NT2/D1 (cell line): ENCODE measurements around the gene TAMALIN.
"Not testable (repeated sequence)": the region's sequence is repeated elsewhere in the genome, so short reads cannot be mapped to it uniquely, and the experiment has no call there.

Experiments used
- YY1 ChIP-seq: IDR thresholded peaks from 2 replicates; pipeline ENCODE4 v1.6.1; 2011; ENCODE audit not compliant: insufficient read length, insufficient read depth
- ZNF274 ChIP-seq: IDR thresholded peaks from 2 replicates; pipeline ENCODE4 v1.6.1; 2011; ENCODE audit warnings: mild to moderate bottlenecking, low read depth, low read length

DNA sequence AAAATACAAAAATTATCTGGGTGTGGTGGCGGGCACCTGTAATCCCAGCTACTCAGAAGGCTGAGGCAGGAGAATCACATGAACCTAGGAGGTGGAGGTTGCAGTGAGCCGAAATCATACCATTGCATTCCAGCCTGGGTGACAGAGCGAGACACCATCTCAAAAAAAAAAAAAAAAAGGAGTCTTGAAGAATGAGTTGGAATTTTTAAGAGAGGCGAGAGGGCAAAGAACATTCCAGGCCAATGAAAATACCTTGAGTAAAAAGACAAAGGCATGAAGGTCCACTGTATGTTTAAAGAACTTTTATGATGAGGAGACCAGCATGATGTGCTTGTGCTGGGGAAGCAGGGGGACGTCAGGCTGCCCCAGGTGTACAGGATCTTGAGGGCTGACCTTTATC, 27.4 kb upstream of the TAMALIN start:
- TF ChIP-seq YY1, ZNF274: not testable (repeated sequence)
